AG04450 (cell line): ENCODE data around the gene NTF3. TPM values are rescaled to one million over a fixed set of nuclear protein-coding genes. Genes with fewer than 3 reads are reported as not detected.
A peak's percentile ranks its signal among the peaks of the same experiment; 100 is the strongest.

Source experiments
- CTCF ChIA-PET: fragments of 300-600, 350-600 bp; formaldehyde crosslinking; extraction: SDS; loops from one replicate; lab custom pipeline; 2022; ENCODE audit warnings: antibody characterized with exemption, inconsistent platforms; lab: Charles Lee
- POLR2A ChIA-PET: fragments of 350-600 bp; formaldehyde crosslinking; extraction: SDS; loops from one replicate; lab custom pipeline; 2021; ENCODE audit warnings: antibody characterized with exemption, inconsistent platforms; lab: Yijun Ruan, JAX
- DNase-seq: peaks from one replicate; pipeline ENCODE4 v3.0.0-alpha.2; 2011; ENCODE audit warnings: low read depth, low spot score
- H3K27ac ChIP-seq: one replicate; pipeline ENCODE4 v1.5.1; 2012; ENCODE audit warnings: low read depth, low read length, control low read depth
- H3K27me3 ChIP-seq: one replicate; pipeline ENCODE4 v1.6.0; 2012; ENCODE audit warnings: low read length; ENCODE audit not compliant: control insufficient read depth, insufficient read depth
- H3K4me3 ChIP-seq: 2 replicates; pipeline ENCODE4 v1.5.1; 2011; ENCODE audit warnings: mild to moderate bottlenecking, low read depth, low read length, control low read depth
- H3K9me3 ChIP-seq: 2 replicates; pipeline ENCODE4 v1.5.1; 2012; ENCODE audit warnings: low read length; ENCODE audit not compliant: control insufficient read depth, insufficient read depth
- polyA plus RNA-seq: library from polyadenylated mRNA; depleted of rRNA; stranded (reverse); fragments of >200 nt; gene quantifications from 2 replicates; pipeline ENCODE4 v1.2.3, GENCODE V29; 2011
- TF ChIP-seq, protein P1 (sequence below): IDR thresholded peaks from 2 replicates; pipeline ENCODE4 v1.5.1; 2011; ENCODE audit warnings: low read depth, low read length, control low read depth, inconsistent platforms

NTF3 gene
- polyA plus RNA-seq, 1 experiment = 31.5 TPM

DNA sequence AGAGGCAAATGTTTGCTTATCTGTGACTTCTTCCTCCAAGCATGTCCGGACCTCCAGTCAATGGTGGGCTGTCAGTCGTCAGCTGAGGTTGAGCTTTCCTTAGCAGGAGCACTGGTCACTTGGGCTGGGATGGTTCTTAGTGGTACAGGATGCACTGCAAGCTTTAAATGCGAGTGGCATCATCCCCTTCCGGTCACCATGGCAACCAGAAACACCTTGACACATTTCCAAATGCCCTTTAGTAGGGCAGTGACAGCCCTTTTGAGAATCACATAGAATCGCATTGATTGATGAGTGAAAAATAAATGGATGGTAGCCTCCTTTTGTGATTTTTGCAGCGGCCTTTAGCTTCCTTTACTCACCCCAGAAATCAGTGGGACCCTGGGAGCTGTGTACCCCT lies 24.1 kb downstream of the NTF3 start:
- ChIA-PET POLR2A (interaction anchor here (1.4 kb wide), 1 partner anchor 42 kb away, joined by 4 read pairs; no protein-coding TSS in a partner anchor), CTCF (interaction anchor here (1.2 to 1.7 kb wide), 2 partner anchors 26 to 28 kb away, joined by 4 to 11 read pairs; no protein-coding TSS in a partner anchor)
- no peak for DNase-seq
- TF ChIP-seq, protein P1, sequence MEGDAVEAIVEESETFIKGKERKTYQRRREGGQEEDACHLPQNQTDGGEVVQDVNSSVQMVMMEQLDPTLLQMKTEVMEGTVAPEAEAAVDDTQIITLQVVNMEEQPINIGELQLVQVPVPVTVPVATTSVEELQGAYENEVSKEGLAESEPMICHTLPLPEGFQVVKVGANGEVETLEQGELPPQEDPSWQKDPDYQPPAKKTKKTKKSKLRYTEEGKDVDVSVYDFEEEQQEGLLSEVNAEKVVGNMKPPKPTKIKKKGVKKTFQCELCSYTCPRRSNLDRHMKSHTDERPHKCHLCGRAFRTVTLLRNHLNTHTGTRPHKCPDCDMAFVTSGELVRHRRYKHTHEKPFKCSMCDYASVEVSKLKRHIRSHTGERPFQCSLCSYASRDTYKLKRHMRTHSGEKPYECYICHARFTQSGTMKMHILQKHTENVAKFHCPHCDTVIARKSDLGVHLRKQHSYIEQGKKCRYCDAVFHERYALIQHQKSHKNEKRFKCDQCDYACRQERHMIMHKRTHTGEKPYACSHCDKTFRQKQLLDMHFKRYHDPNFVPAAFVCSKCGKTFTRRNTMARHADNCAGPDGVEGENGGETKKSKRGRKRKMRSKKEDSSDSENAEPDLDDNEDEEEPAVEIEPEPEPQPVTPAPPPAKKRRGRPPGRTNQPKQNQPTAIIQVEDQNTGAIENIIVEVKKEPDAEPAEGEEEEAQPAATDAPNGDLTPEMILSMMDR = no peak
- H3K27ac ChIP-seq = peak overlapping the region; percentile 95
- no peaks in the 10 kb centered on the region for H3K9me3 ChIP-seq
- H3K4me3 ChIP-seq = no peak overlapping the region
- H3K27me3 ChIP-seq = no peaks in the 10 kb centered on the region

- CTCF ChIA-PET = interaction anchor here (1.2 to 1.7 kb wide), 2 partner anchors 27 to 28 kb away, joined by 4 to 11 read pairs; no protein-coding TSS in a partner anchor
- H3K4me3 ChIP-seq = no peak overlapping the region
- DNase-seq = peak; percentile 57
- TF ChIP-seq, protein P1 = no peak
- no peaks in the 10 kb centered on the region for H3K9me3 ChIP-seq
- POLR2A ChIA-PET = interaction anchor here (1.4 kb wide), 1 partner anchor 41 kb away, joined by 4 read pairs; no protein-coding TSS in a partner anchor
- no peaks in the 10 kb centered on the region for H3K27me3 ChIP-seq
- peak overlapping the region; percentile 95 for H3K27ac ChIP-seq
Observed at GRCh38 chr12:5456906-5457305, 25.0 kb downstream of the NTF3 start.

DNA sequence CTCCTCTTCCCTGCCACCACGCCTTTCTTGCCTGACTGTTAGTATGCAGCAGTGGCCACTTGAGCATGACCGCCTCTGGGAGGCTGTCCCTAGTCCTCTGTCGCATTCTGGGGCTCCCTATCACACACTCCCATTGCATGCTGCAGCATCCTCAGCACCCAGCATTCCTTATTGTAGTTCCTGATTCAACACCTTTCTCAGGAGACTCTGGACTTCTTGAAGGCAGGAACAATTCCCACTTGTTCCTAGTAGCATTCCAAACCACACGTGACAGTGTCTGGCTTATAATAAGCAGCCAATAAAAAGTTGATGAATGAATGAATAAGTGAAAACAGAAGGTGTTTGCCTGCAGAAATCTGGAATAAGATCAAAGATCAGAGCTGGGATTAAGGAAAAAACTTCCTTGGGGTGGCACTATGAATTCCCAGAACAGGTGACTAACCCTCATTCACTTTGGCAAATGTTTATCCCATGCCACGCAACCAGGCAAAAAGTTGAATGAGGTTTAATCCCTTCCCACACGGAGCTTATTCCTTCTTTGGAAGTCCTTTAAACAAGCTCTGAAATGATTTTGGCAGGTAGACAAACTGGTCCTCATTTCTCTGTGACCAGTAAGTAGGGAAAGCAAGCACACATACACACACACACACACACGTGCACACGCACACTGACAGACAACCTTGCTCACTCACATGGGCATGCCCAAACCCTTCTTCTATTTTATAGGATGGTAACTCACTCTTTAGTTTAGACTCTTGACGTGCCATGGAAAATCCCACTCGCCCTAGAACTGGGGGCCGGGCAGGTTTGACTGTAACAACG lies 26.5 kb downstream of the NTF3 start:
- Histone ChIP-seq H3K9me3 (no peaks in the 10 kb centered on the region), H3K27me3 (no peaks in the 10 kb centered on the region), H3K27ac (peak overlapping the region; percentile 31), H3K4me3 (no peak overlapping the region)
- ChIA-PET POLR2A (interaction anchor here (1.6 kb wide), 1 partner anchor 26 kb away, joined by 4 read pairs; the partner anchor contains the start of gene NTF3), CTCF (no interaction called here)
- TF ChIP-seq, protein P1 = no peak
- no peak for DNase-seq

GRCh38 chr12:5459051-5459782 lies 27.3 kb downstream of the NTF3 start:
- CTCF ChIA-PET = interaction anchor here (0.5 kb wide), 1 partner anchor 375 kb away, joined by 4 read pairs; no protein-coding TSS in a partner anchor
- TF ChIP-seq, protein P1 = no peak

More at GRCh38 chr12:5459051-5459782, 27.3 kb downstream of the NTF3 start:
- Histone ChIP-seq H3K27ac (no peak overlapping the region), H3K27me3 (no peaks in the 10 kb centered on the region), H3K4me3 (no peak overlapping the region), H3K9me3 (no peaks in the 10 kb centered on the region)
- POLR2A ChIA-PET = interaction anchor here (1.6 kb wide), 1 partner anchor 27 kb away, joined by 4 read pairs; the partner anchor contains the start of gene NTF3
- DNase-seq = no peak
